DND-41 (cell line): ENCODE results near the gene GNAZ.

Experiments
- EZH2 ChIP-seq: IDR thresholded peaks from 3 replicates; pipeline ENCODE4 v1.6.1; 2012; ENCODE audit warnings: borderline replicate concordance, low read depth, mild to moderate bottlenecking, moderate library complexity, low read length, inconsistent platforms; ENCODE audit not compliant: severe bottlenecking
- TF ChIP-seq, protein P1 (sequence below): IDR thresholded peaks from 2 replicates; pipeline ENCODE4 v1.5.1; 2012; ENCODE audit warnings: borderline replicate concordance, low read length, moderate library complexity, mild to moderate bottlenecking; ENCODE audit not compliant: poor library complexity, severe bottlenecking; ENCODE audit errors: extremely low read depth

DNA sequence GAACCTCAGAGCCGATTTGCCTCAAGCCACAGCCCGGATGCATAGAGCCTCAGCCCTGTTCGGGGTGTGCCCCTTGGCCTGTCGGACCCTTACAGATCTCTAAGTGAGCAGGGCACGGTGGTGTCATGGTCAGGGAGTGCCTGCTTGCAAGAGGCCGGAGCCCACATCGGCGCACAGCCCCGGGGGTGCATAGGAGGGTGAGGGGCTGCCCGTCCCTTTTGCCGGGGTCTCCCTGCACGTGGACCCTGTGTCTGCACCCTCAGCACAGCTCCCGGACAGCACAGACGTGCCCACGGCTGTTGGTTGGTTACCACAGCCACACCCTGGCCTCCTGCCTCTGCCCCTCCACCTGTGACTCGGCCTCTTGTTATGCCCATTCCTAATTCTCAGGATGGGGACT, 81.5 kb downstream of the GNAZ start:
- TF ChIP-seq, protein P1, sequence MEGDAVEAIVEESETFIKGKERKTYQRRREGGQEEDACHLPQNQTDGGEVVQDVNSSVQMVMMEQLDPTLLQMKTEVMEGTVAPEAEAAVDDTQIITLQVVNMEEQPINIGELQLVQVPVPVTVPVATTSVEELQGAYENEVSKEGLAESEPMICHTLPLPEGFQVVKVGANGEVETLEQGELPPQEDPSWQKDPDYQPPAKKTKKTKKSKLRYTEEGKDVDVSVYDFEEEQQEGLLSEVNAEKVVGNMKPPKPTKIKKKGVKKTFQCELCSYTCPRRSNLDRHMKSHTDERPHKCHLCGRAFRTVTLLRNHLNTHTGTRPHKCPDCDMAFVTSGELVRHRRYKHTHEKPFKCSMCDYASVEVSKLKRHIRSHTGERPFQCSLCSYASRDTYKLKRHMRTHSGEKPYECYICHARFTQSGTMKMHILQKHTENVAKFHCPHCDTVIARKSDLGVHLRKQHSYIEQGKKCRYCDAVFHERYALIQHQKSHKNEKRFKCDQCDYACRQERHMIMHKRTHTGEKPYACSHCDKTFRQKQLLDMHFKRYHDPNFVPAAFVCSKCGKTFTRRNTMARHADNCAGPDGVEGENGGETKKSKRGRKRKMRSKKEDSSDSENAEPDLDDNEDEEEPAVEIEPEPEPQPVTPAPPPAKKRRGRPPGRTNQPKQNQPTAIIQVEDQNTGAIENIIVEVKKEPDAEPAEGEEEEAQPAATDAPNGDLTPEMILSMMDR: no peak
- TF ChIP-seq EZH2: no peak
